AG09309 (cell line): Measurements from ENCODE around the gene BCAS1.

Experiments
- DNase-seq: peaks from one replicate; pipeline ENCODE4 v3.0.0-alpha.2; 2010; ENCODE audit warnings: low read depth
- H3K4me3 ChIP-seq: 2 replicates; pipeline ENCODE4 v1.5.1; 2011; ENCODE audit warnings: mild to moderate bottlenecking, low read depth, low read length, moderate library complexity; ENCODE audit not compliant: control insufficient read depth
- TF ChIP-seq, protein P1 (sequence below): IDR thresholded peaks from 2 replicates; pipeline ENCODE4 v1.5.1; 2011; ENCODE audit warnings: mild to moderate bottlenecking, low read depth, low read length, inconsistent platforms; ENCODE audit not compliant: insufficient read depth, control insufficient read depth; ENCODE audit errors: missing control alignments

BCAS1 gene

DNA sequence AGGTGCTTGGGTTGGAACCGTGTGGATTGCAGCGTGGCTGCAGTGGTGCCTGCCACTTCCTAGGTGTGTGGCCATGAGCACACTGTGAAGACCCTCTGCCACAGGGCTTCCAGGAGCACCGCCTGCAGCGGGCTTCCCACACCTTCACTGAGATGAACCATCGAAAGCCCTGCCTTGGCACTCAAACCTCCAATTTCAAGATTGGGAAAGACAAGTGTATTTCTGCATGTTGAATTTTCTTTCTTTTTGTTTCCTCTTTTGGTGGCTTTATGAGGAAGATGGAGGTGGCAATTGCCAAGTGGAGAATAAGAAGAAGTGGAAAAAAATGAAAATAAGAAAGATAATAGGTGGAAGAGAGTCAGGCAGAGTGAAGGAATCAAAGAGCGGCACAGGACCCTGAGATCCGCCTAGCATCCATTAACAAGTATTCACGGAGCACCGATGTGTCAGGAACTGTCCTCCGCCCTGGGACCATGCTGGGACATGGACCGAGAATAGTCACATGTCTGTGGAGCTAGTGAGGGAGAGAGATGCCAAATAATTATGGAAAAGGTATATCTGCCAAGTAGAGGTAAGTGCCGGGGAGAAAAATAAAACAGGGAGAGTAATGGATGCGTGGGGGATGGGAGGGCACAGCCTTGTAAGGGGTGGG lies 159.9 kb downstream of the BCAS1 start:
- TF ChIP-seq, protein P1, sequence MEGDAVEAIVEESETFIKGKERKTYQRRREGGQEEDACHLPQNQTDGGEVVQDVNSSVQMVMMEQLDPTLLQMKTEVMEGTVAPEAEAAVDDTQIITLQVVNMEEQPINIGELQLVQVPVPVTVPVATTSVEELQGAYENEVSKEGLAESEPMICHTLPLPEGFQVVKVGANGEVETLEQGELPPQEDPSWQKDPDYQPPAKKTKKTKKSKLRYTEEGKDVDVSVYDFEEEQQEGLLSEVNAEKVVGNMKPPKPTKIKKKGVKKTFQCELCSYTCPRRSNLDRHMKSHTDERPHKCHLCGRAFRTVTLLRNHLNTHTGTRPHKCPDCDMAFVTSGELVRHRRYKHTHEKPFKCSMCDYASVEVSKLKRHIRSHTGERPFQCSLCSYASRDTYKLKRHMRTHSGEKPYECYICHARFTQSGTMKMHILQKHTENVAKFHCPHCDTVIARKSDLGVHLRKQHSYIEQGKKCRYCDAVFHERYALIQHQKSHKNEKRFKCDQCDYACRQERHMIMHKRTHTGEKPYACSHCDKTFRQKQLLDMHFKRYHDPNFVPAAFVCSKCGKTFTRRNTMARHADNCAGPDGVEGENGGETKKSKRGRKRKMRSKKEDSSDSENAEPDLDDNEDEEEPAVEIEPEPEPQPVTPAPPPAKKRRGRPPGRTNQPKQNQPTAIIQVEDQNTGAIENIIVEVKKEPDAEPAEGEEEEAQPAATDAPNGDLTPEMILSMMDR = no peak
- no peak overlapping the region for H3K4me3 ChIP-seq
- no peak for DNase-seq

GRCh38 chr20:53907968-53908751 lies 162.2 kb downstream of the BCAS1 start:
- TF ChIP-seq, protein P1 = no peak
- no peak overlapping the region for H3K4me3 ChIP-seq
- no peak for DNase-seq

DNA sequence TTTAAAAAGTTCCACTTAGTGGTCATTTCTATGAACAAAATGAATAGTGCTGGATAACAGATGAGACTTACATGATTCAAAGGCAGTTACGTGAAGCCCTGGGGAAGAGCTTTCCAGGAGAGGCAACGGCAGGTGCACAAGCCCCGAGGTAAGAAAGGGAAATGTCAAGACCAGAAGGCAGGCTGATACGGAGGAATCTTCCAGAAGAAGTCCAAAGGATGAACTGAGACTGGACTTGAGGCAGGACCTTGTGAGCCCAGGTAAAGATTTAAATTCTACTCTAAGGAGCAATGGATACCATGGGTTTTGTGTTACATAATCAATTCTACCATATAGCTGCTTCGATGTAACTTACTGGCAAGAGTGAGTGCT lies 164.6 kb downstream of the BCAS1 start:
- DNase-seq = no peak
- TF ChIP-seq, protein P1 = no peak
- no peak overlapping the region for H3K4me3 ChIP-seq

GRCh38 chr20:53905019-53905819 lies 165.2 kb downstream of the BCAS1 start:
- TF ChIP-seq, protein P1 = no peak
- DNase-seq = no peak
- no peak overlapping the region for H3K4me3 ChIP-seq

DNA sequence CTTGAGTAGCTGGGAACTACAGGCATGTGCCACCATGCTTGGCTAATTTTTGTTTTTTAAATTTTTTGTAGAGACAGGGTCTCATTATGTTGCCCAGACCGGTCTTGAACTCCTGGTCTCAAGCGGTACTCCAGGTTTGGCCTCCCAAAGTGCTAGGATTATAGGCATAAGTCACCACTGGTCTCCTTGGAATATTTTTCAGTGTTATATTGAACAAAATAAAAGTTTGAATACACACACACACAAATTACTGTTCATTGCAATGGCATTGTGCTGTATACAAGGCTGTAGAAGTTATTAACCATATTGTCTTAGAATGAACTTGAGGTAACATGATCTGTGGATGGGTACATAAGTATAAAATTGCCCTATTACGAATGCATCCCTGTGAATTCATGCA lies 166.1 kb downstream of the BCAS1 start:
- no peak overlapping the region for H3K4me3 ChIP-seq
- TF ChIP-seq, protein P1 = no peak
- DNase-seq = no peak

DNA sequence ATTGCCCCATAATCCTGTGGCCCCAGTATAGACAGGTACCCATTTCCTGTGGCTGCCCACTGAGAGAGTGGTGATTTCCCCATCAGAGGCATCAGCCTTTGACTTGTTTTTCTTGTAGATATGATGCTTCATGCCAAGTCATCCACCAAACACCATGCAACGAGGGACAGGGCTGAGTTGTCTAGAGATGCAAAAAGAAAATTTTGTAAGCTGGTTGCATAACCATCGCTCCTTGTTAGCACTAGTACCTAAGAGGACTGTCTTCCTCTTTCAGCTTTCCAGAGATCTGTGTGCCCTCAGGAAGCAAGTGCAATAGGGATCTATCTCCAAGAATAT lies 166.8 kb downstream of the BCAS1 start:
- H3K4me3 ChIP-seq = no peak overlapping the region
- TF ChIP-seq, protein P1 = no peak
- DNase-seq = no peak
